Neural cell (in vitro differentiated cells): ENCODE data around the gene FAM186B. TPM values are rescaled to one million over a fixed set of nuclear protein-coding genes. Genes with fewer than 3 reads are reported as not detected.

ENCODE experiments used
- H2AFZ ChIP-seq: fragments of 200-600, 300-800 bp; sonication (generic), shearing (Covaris generic); 2 replicates; pipeline ENCODE4 v1.6.0; 2014; ENCODE audit warnings: low read depth, mild to moderate bottlenecking, antibody characterized with exemption, low read length, moderate library complexity
- H3F3A ChIP-seq: fragments of 200-600 bp; shearing (Covaris generic); 2 replicates; pipeline ENCODE4 v1.6.1; 2016; ENCODE audit warnings: mild to moderate bottlenecking, moderate library complexity, mixed read lengths, antibody characterized with exemption, low read length; ENCODE audit not compliant: insufficient read depth, poor library complexity, severe bottlenecking
- H3K27ac ChIP-seq: fragments of 200-600, 300-800 bp; sonication (generic), shearing (Covaris generic); 2 replicates; pipeline ENCODE4 v1.5.1; 2014; ENCODE audit warnings: mild to moderate bottlenecking, low read length, moderate library complexity
- H3K27me3 ChIP-seq: fragments of 300-800, 200-600 bp; sonication (generic), shearing (Covaris generic); 2 replicates; pipeline ENCODE4 v1.6.0; 2014; ENCODE audit warnings: mild to moderate bottlenecking, low read depth, low read length, moderate library complexity; ENCODE audit not compliant: insufficient read depth
- H3K36me3 ChIP-seq: fragments of 300-800, 200-600 bp; sonication (generic), shearing (Covaris generic); 2 replicates; pipeline ENCODE4 v1.5.1; 2014; ENCODE audit warnings: mild to moderate bottlenecking, antibody characterized with exemption, low read length, moderate library complexity; ENCODE audit not compliant: insufficient read depth
- H3K4me2 ChIP-seq: fragments of 300-800, 200-600 bp; sonication (generic), shearing (Covaris generic); 2 replicates; pipeline ENCODE4 v1.6.0; 2014; ENCODE audit warnings: mild to moderate bottlenecking, low read length
- H3K4me3 ChIP-seq: fragments of 300-800, 200-600 bp; sonication (generic), shearing (Covaris generic); 2 replicates; pipeline ENCODE4 v1.5.1; 2014; ENCODE audit warnings: mild to moderate bottlenecking, low read length, moderate library complexity
- H3K79me2 ChIP-seq: fragments of 200-600 bp; shearing (Covaris generic); replicated peaks from 2 replicates; pipeline ENCODE4 v1.6.0; 2014; ENCODE audit warnings: mild to moderate bottlenecking, low read length, moderate library complexity; ENCODE audit not compliant: insufficient read depth
- H3K9ac ChIP-seq: fragments of 300-800, 200-600 bp; sonication (generic), shearing (Covaris generic); 2 replicates; pipeline ENCODE4 v1.6.1; 2016; ENCODE audit warnings: mild to moderate bottlenecking, low read length, mixed read lengths
- H3K9me2 ChIP-seq: fragments of 200-600 bp; shearing (Covaris generic); 2 replicates; pipeline ENCODE4 v1.6.1; 2016; ENCODE audit warnings: mild to moderate bottlenecking, low read length, mixed read lengths; ENCODE audit not compliant: insufficient read depth
- H3K9me3 ChIP-seq: fragments of 200-600, 300-800 bp; sonication (generic), shearing (Covaris generic); 2 replicates; pipeline ENCODE4 v1.6.1; 2016; ENCODE audit warnings: mild to moderate bottlenecking, mixed run types, low read length, moderate library complexity, mixed read lengths
- H4K20me1 ChIP-seq: fragments of 200-600 bp; shearing (Covaris generic); 2 replicates; pipeline ENCODE4 v1.6.1; 2016; ENCODE audit warnings: mild to moderate bottlenecking, mixed run types; ENCODE audit not compliant: insufficient read depth
- CTCF ChIP-seq: fragments of 450-650 bp; IDR thresholded peaks from 2 replicates; pipeline ENCODE4 v1.5.1; 2014; ENCODE audit warnings: antibody characterized with exemption, mild to moderate bottlenecking, moderate library complexity; ENCODE audit not compliant: poor library complexity, severe bottlenecking
- EP300 ChIP-seq: fragments of 450-650 bp; conservative IDR thresholded peaks from 2 replicates; pipeline ENCODE4 v1.6.1; 2014; ENCODE audit warnings: antibody characterized with exemption, mild to moderate bottlenecking, moderate library complexity; ENCODE audit not compliant: poor library complexity, severe bottlenecking
- EZH2 ChIP-seq: fragments of 200-600, 300-800 bp; shearing (Covaris generic), sonication (generic); IDR thresholded peaks from 2 replicates; pipeline ENCODE4 v1.6.1; 2014; ENCODE audit warnings: antibody characterized with exemption, low read length, borderline replicate concordance, mild to moderate bottlenecking; ENCODE audit not compliant: insufficient read depth, poor library complexity, severe bottlenecking
- MXI1 ChIP-seq: fragments of 450-650 bp; conservative IDR thresholded peaks from 2 replicates; pipeline ENCODE4 v1.6.1; 2014; ENCODE audit warnings: antibody characterized with exemption, mild to moderate bottlenecking; ENCODE audit not compliant: poor library complexity, severe bottlenecking
- POLR2AphosphoS5 ChIP-seq: IDR thresholded peaks from 2 replicates; pipeline ENCODE4 v1.6.1; 2012
- RAD21 ChIP-seq: fragments of 450-650 bp; conservative IDR thresholded peaks from 2 replicates; pipeline ENCODE4 v1.6.1; 2014; ENCODE audit warnings: antibody characterized with exemption, mild to moderate bottlenecking, moderate library complexity
- REST ChIP-seq: IDR thresholded peaks from 2 replicates; pipeline ENCODE4 v1.6.1; 2012; ENCODE audit warnings: borderline replicate concordance
- SMC3 ChIP-seq: fragments of 450-650 bp; conservative IDR thresholded peaks from 2 replicates; pipeline ENCODE4 v1.6.1; 2014; ENCODE audit warnings: antibody characterized with exemption, mild to moderate bottlenecking, moderate library complexity; ENCODE audit not compliant: poor library complexity
- TAF1 ChIP-seq: IDR thresholded peaks from 2 replicates; pipeline ENCODE4 v1.6.1; 2012; ENCODE audit warnings: low read depth
- polyA plus RNA-seq: library from polyadenylated mRNA; depleted of rRNA; stranded (reverse); fragments of >200 nt; gene quantifications from 2 replicates; pipeline ENCODE4 v1.2.3, GENCODE V29; 2014

Gene FAM186B
- polyA plus RNA-seq, 1 donor from 2014 or later, result not detected

- TF ChIP-seq RAD21 (no peak), EZH2 (no peak), TAF1 (no peak), MXI1 (no peak), EP300 (no peak), CTCF (no peak), POLR2AphosphoS5 (no peak), SMC3 (no peak), REST (no peak)
- Histone ChIP-seq H3K4me2 (no peak overlapping the region), H3K79me2 (no peaks in the 10 kb centered on the region), H2AFZ (no peak overlapping the region), H3K9me2 (no peaks in the 10 kb centered on the region), H3K4me3 (no peak overlapping the region), H3K27ac (no peak overlapping the region), H3K27me3 (no peaks in the 10 kb centered on the region), H3K9me3 (no peaks in the 10 kb centered on the region), H3K9ac (no peak overlapping the region), H3F3A (no peaks in the 10 kb centered on the region), H3K36me3 (no peaks in the 10 kb centered on the region), H4K20me1 (no peaks in the 10 kb centered on the region)
These were observed 16.5 kb downstream of the FAM186B start for GRCh38 chr12:49588721-49589516.

DNA sequence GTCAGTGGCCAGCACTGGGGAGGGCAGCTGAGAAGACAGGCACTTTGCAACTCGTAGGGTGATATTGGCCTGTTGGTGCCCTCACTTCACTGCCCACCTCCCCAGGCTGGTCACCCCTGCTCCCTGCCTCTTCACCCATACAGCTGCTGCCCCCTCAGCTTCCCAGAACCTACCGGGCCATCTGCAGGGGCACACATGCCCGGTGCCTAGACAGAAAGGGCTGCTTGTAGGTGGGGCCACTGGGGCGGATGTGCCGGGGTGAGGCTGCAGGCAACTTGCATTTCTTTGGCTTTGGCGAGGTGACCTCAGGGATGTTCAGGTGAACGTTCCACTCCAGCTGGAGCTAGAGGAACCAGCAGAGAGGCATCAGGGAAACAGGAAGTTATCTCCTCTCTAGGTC is 17.2 kb downstream of the FAM186B start:
- Histone ChIP-seq H3K4me3 (no peak overlapping the region), H3K9me3 (no peaks in the 10 kb centered on the region), H3F3A (no peaks in the 10 kb centered on the region), H3K27me3 (no peaks in the 10 kb centered on the region), H3K36me3 (no peaks in the 10 kb centered on the region), H3K79me2 (no peaks in the 10 kb centered on the region), H3K4me2 (no peak overlapping the region), H3K9ac (no peak overlapping the region), H3K27ac (no peak overlapping the region), H3K9me2 (no peaks in the 10 kb centered on the region), H2AFZ (no peak overlapping the region), H4K20me1 (no peaks in the 10 kb centered on the region)
- TF ChIP-seq EP300 (no peak), EZH2 (no peak), POLR2AphosphoS5 (no peak), MXI1 (no peak), RAD21 (no peak), TAF1 (no peak), REST (no peak), SMC3 (no peak), CTCF (no peak)
